Measurements from ENCODE around the gene FASN. TPM values are rescaled to one million over a fixed set of nuclear protein-coding genes. Genes with fewer than 3 reads are reported as not detected.

Gene FASN
- total RNA-seq, 2 experiments from 2014 or later = 111 to 364 TPM

DNA sequence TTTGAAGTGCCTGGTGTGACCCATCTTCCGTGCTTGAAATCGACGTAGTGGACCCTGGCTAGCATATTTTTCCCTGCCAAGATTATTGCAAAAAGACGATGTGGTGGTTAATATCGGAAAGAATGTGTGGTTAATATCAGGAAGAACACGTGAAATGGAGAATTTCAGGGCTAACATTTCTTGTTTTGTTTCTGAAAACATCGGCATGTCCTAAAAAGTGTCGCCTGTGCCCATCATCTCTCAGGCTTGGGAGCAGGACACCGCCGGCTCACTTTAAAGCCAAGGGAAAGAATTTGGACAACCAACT lies 60.2 kb downstream of the FASN start:
- Histone ChIP-seq H3K4me1 (ENCODE audit: insufficient read depth, low read length, poor library complexity, severe bottlenecking) (peaks cover 19% of the 10 kb centered on the region), H3K79me2 (ENCODE audit: insufficient read depth, low read depth, low read length) (no peaks in the 10 kb centered on the region), H3K4me2 (ENCODE audit: low read length) (peak overlapping the region; percentile 92), H4K20me1 (ENCODE audit: insufficient read depth, low read length) (0 out of 2 replicates have a peak, but pooled peaks cover 5% of the 10 kb centered on the region), H3K9me3 (ENCODE audit: low read length) (no peaks in the 10 kb centered on the region), H3K36me3 (ENCODE audit: insufficient read depth, low read length) (no peaks in the 10 kb centered on the region), H3K9me2 (ENCODE audit: insufficient read depth, low read length) (no peaks in the 10 kb centered on the region), H2AFZ (ENCODE audit: low read length) (peak overlapping the region; percentile 92), H3K27ac (ENCODE audit: low read depth, low read length, poor library complexity, severe bottlenecking) (peak overlapping the region; percentile 70), H3K4me3 (ENCODE audit: low read depth, low read length, poor library complexity, severe bottlenecking) (peak overlapping the region; percentile 72)
- BruUV-seq (replicated peaks) = no TSS peak
- intact Hi-C loops (cut with micrococcal nuclease; ENCODE audit: unreplicated experiment) = loop anchor here (1.0 to 5.0 kb wide), 4 partner anchors 13 to 166 kb away; partner anchors contain the start of genes ARHGDIA, FASN, GPS1 and LRRC45
- ChIA-PET CTCF (ENCODE audit: unreplicated experiment) (interaction anchor here (0.7 to 1.1 kb wide), 9 partner anchors 12 to 437 kb away, joined by 3 to 19 read pairs (median 4); partner anchors contain the start of genes CENPX and LRRC45), POLR2A (interaction anchor here (0.6 to 1.5 kb wide), 14 partner anchors 12 to 372 kb away, joined by 3 to 9 read pairs (median 4); partner anchors contain the start of genes CENPX, LRRC45 and MAFG)
- DNase-seq (ENCODE audit: low spot score) = no peak
- TF ChIP-seq EZH2phosphoT487 (IDR thresholded peaks at IDR 0.05; ENCODE audit: borderline replicate concordance, low read depth, low read length) = no peak
- TF ChIP-seq, protein P1, sequence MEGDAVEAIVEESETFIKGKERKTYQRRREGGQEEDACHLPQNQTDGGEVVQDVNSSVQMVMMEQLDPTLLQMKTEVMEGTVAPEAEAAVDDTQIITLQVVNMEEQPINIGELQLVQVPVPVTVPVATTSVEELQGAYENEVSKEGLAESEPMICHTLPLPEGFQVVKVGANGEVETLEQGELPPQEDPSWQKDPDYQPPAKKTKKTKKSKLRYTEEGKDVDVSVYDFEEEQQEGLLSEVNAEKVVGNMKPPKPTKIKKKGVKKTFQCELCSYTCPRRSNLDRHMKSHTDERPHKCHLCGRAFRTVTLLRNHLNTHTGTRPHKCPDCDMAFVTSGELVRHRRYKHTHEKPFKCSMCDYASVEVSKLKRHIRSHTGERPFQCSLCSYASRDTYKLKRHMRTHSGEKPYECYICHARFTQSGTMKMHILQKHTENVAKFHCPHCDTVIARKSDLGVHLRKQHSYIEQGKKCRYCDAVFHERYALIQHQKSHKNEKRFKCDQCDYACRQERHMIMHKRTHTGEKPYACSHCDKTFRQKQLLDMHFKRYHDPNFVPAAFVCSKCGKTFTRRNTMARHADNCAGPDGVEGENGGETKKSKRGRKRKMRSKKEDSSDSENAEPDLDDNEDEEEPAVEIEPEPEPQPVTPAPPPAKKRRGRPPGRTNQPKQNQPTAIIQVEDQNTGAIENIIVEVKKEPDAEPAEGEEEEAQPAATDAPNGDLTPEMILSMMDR (conservative IDR thresholded peaks at IDR 0.05; ENCODE audit: low read length) = no peak

DNA sequence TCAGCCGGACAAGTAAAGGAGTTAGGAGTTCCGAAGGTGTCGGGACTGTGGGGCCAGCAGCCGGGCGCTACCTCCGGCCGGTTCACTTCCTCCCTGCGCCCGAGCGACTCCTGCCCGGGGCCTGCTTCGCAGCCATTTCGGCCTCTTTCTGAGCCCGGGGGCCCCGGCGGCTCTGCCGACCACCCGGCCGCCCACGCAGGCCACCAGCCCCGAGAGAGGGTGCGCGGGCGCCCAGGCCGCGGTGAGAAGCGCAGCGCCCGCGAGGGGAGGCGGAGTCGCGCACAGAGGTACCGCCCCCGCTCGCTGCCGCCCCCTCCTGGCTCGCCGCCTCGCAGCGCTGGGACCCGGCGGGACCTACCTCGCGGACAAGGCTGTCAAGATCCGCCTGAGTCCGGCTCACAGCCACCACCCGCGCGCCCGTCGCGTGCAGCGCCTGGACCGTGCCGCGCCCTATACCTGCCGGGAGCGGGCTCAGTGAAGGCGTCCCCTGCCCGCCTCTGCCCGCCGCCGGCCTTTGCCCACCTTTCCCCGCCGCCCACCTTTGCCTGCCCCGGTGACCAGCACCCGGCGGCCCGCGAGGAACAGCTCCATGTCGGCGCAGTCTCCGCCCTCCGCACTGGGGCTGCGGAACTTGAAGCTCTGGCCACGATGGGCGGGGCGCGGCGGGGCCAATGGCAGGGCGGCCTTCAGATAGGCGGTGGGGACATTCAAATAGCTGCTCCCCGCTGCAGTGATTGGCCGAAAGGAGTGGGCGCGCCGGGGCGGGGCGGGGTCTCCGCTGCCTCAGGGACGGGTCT lies 60.7 kb downstream of the FASN start, which contains the start of gene DCXR:
TSS of gene DCXR (minus strand) at position 606 of the 797 bp plus-strand sequence. CDS start at position 591, 15 bp downstream.
- Histone ChIP-seq H3K4me3 (ENCODE audit: low read depth, low read length, poor library complexity, severe bottlenecking) (peak within 1 kb of the TSS; percentile 72), H3K79me2 (ENCODE audit: insufficient read depth, low read depth, low read length) (no peaks in the 10 kb centered on the region), H3K9me2 (ENCODE audit: insufficient read depth, low read length) (no peaks in the 10 kb centered on the region), H3K4me1 (ENCODE audit: insufficient read depth, low read length, poor library complexity, severe bottlenecking) (peaks cover 19% of the 10 kb centered on the region), H3K27ac (ENCODE audit: low read depth, low read length, poor library complexity, severe bottlenecking) (peak within 1 kb of the TSS; percentile 70), H4K20me1 (ENCODE audit: insufficient read depth, low read length) (0 out of 2 replicates have a peak, but pooled peaks cover 5% of the 10 kb centered on the region), H3K4me2 (ENCODE audit: low read length) (peak within 1 kb of the TSS; percentile 92), H3K9me3 (ENCODE audit: low read length) (no peaks in the 10 kb centered on the region), H3K36me3 (ENCODE audit: insufficient read depth, low read length) (no peaks in the 10 kb centered on the region), H2AFZ (ENCODE audit: low read length) (peak within 1 kb of the TSS; percentile 92)
- no TSS peak for BruUV-seq (replicated peaks)
- TF ChIP-seq, protein P1 (conservative IDR thresholded peaks at IDR 0.05; ENCODE audit: low read length) = peak; percentile 91
- TF ChIP-seq EZH2phosphoT487 (IDR thresholded peaks at IDR 0.05; ENCODE audit: borderline replicate concordance, low read depth, low read length) = no peak
- CTCF ChIA-PET (ENCODE audit: unreplicated experiment) = interaction anchor here (0.7 to 1.1 kb wide), 9 partner anchors 12 to 436 kb away, joined by 3 to 19 read pairs (median 4); partner anchors contain the start of genes CENPX and LRRC45
- POLR2A ChIA-PET = interaction anchor here (0.6 to 1.5 kb wide), 15 partner anchors 10 to 164 kb away, joined by 3 to 9 read pairs (median 4); partner anchors contain the start of genes CENPX, LRRC45 and MAFG
- intact Hi-C loops (cut with micrococcal nuclease; ENCODE audit: unreplicated experiment) = loop anchor here (1.0 to 5.0 kb wide), 4 partner anchors 14 to 165 kb away; partner anchors contain the start of genes ARHGDIA, FASN, GPS1 and LRRC45
- peak; percentile 99 for DNase-seq (ENCODE audit: low spot score)
